ENCODE measurements around the gene PRDM10. TPM values are rescaled to one million over a fixed set of nuclear protein-coding genes. Genes with fewer than 3 reads are reported as not detected.

PRDM10 gene
- total and polyA plus RNA-seq, 8 donors, result 2.3 to 5.3 (median 3.2) TPM

DNA sequence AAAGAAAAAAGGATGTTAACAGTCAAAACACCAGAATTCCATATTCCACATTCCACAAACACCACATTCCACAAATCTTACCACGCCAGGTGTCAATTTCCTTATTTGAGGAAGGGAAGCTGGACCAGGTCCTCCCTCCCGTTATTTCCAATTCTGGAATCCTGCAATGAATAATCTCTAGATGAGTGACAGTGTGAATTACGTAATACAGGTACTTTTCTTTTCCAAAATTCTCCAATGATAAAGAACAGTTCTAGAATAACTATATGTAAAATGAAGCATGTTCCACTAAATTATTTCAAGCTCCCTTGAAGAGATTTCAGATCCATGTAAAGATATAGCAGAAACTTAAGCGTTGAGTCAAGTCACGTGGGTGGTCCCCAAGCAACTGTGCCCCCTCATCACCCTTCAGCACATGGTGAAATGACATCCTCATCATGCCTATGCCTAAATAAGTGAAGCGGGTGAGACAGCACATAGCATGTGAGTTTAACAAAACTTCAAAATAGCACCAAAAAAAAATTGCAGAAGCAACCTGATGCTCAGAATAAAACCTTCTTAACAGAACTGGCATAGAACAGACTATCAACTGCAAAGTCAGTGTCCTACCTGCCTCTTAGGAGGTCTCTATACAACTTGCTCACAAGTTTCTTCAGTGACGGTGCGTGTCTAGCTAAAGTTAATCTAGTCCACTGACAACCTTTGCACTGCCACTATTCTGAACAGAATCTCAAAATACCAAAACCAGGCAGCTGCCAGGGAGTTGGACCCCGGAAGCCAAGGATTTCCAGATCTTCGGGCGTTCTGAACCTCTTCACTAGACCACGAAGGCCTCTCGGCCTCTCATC lies 108.1 kb downstream of the PRDM10 start:
- ATAC-seq, result peak in 2 of 4 donors; percentile 29 to 38
- no peak for DNase-seq
- WGBS, 2 donors, result 14 to 17% methylated on average over 13 of the region's 13 CpGs
- intact Hi-C loops (cut with DNase I), result no loop called here
- Histone ChIP-seq H3K36me3 (no peaks in the 10 kb centered on the region), H3K4me3 (peak overlapping the region; percentile 75 to 93 (median 86)), H3K27me3 (no peaks in the 10 kb centered on the region), H3K9me3 (no peaks in the 10 kb centered on the region), H3K27ac (peak overlapping the region; percentile 40 to 79 (median 56)), H3K4me1 (peaks cover 0 to 8% (median 0%) of the 10 kb centered on the region in 3 donors)
- TF ChIP-seq CTCF (IDR thresholded peaks at IDR 0.05), result no peak
- FAIRE-seq, result no peak

GRCh38 chr11:129888451-129888850 lies 114.2 kb downstream of the PRDM10 start:
- FAIRE-seq, result no peak
- H3K4me1 ChIP-seq, result no peaks in the 10 kb centered on the region
- DNase-seq, result no peak
- H3K36me3 ChIP-seq, result peaks cover 0 to 54% (median 22%) of the 10 kb centered on the region in 3 donors
- no peak for TF ChIP-seq CTCF (IDR thresholded peaks at IDR 0.05)
- H3K4me3 ChIP-seq, result no peak overlapping the region
- WGBS, 2 donors, result 89% methylated on average over 5 of the region's 5 CpGs
- H3K9me3 ChIP-seq, result no peaks in the 10 kb centered on the region
- no peak overlapping the region for H3K27ac ChIP-seq
- ATAC-seq, result no peak
- intact Hi-C loops (cut with DNase I), result no loop called here
- H3K27me3 ChIP-seq, result no peaks in the 10 kb centered on the region

GRCh38 chr11:129885381-129885780 lies 117.3 kb downstream of the PRDM10 start:
- WGBS, 2 donors, result 95 to 96% methylated on average over 12 of the region's 12 CpGs
- no peak for DNase-seq
- no peak overlapping the region for H3K27ac ChIP-seq
- no peaks in the 10 kb centered on the region for H3K4me1 ChIP-seq
- FAIRE-seq, result no peak
- no peaks in the 10 kb centered on the region for H3K27me3 ChIP-seq
- H3K36me3 ChIP-seq, result peaks cover 2 to 85% (median 30%) of the 10 kb centered on the region in 3 donors
- H3K9me3 ChIP-seq, result no peaks in the 10 kb centered on the region
- no peak for TF ChIP-seq CTCF (IDR thresholded peaks at IDR 0.05)
- ATAC-seq, result no peak
- intact Hi-C loops (cut with DNase I), result no loop called here
- H3K4me3 ChIP-seq, result no peak overlapping the region

GRCh38 chr11:129884581-129884980 lies 118.1 kb downstream of the PRDM10 start:
- Histone ChIP-seq H3K4me1 (no peaks in the 10 kb centered on the region), H3K27me3 (no peaks in the 10 kb centered on the region), H3K4me3 (no peak overlapping the region), H3K27ac (no peak overlapping the region), H3K36me3 (peaks cover 2 to 93% (median 30%) of the 10 kb centered on the region in 3 donors), H3K9me3 (no peaks in the 10 kb centered on the region)
- ATAC-seq (no peak), DNase-seq (no peak), FAIRE-seq (no peak)
- 89 to 91% methylated on average over 8 of the region's 8 CpGs for WGBS, 2 donors
- intact Hi-C loops (cut with DNase I), result no loop called here
- no peak for TF ChIP-seq CTCF (IDR thresholded peaks at IDR 0.05)
